ENCODE results near the gene CENPO.

The CENPO gene

GRCh38 chr2:24836206-24836605 lies 43.0 kb downstream of the CENPO start:
- Mint-ChIP-seq H3K36me3 (peaks cover 79% of the 10 kb centered on the region), H3K27me3 (no peaks in the 10 kb centered on the region), H3K4me3 (no peak overlapping the region), H3K4me1 (no peaks in the 10 kb centered on the region), H3K9me3 (no peaks in the 10 kb centered on the region), H3K27ac (no peak overlapping the region)
- ATAC-seq = no peak

GRCh38 chr2:24836706-24837105 lies 43.5 kb downstream of the CENPO start:
- Mint-ChIP-seq H3K4me1 (no peaks in the 10 kb centered on the region), H3K4me3 (no peak overlapping the region), H3K27ac (no peak overlapping the region), H3K9me3 (no peaks in the 10 kb centered on the region), H3K27me3 (no peaks in the 10 kb centered on the region), H3K36me3 (peaks cover 80% of the 10 kb centered on the region)
- no peak for ATAC-seq

GRCh38 chr2:24837996-24838513 lies 44.8 kb downstream of the CENPO start:
- no peaks in the 10 kb centered on the region for H3K4me1 Mint-ChIP-seq
- H3K27me3 Mint-ChIP-seq = no peaks in the 10 kb centered on the region
- peaks cover 75% of the 10 kb centered on the region for H3K36me3 Mint-ChIP-seq
- ATAC-seq = no peak
- no peaks in the 10 kb centered on the region for H3K9me3 Mint-ChIP-seq
- no peak overlapping the region for H3K27ac Mint-ChIP-seq
- no peak overlapping the region for H3K4me3 Mint-ChIP-seq

GRCh38 chr2:24838541-24838940 lies 45.3 kb downstream of the CENPO start:
- no peaks in the 10 kb centered on the region for H3K9me3 Mint-ChIP-seq
- H3K4me3 Mint-ChIP-seq = no peak overlapping the region
- H3K4me1 Mint-ChIP-seq = no peaks in the 10 kb centered on the region
- no peak overlapping the region for H3K27ac Mint-ChIP-seq
- H3K27me3 Mint-ChIP-seq = no peaks in the 10 kb centered on the region
- no peak for ATAC-seq
- peaks cover 74% of the 10 kb centered on the region for H3K36me3 Mint-ChIP-seq

GRCh38 chr2:24839729-24840128 lies 46.5 kb downstream of the CENPO start:
- Mint-ChIP-seq H3K4me3 (no peak overlapping the region), H3K9me3 (no peaks in the 10 kb centered on the region), H3K4me1 (no peaks in the 10 kb centered on the region), H3K27ac (no peak overlapping the region), H3K27me3 (no peaks in the 10 kb centered on the region), H3K36me3 (peaks cover 69% of the 10 kb centered on the region)
- ATAC-seq = no peak

- Mint-ChIP-seq H3K27me3 (no peaks in the 10 kb centered on the region), H3K4me1 (no peaks in the 10 kb centered on the region), H3K9me3 (no peaks in the 10 kb centered on the region), H3K4me3 (peak overlapping the region; percentile 11), H3K36me3 (peaks cover 69% of the 10 kb centered on the region), H3K27ac (peak overlapping the region; percentile 41)
- ATAC-seq = no peak
These were observed 47.1 kb downstream of the CENPO start for GRCh38 chr2:24840164-24840869.

GRCh38 chr2:24840962-24841945 lies 48.0 kb downstream of the CENPO start:
- H3K27ac Mint-ChIP-seq = peak overlapping the region; percentile 41
- peak overlapping the region; percentile 11 for H3K4me3 Mint-ChIP-seq
- H3K4me1 Mint-ChIP-seq = no peaks in the 10 kb centered on the region
- no peaks in the 10 kb centered on the region for H3K27me3 Mint-ChIP-seq
- no peaks in the 10 kb centered on the region for H3K9me3 Mint-ChIP-seq
- peaks cover 68% of the 10 kb centered on the region for H3K36me3 Mint-ChIP-seq
- no peak for ATAC-seq

GRCh38 chr2:24842081-24843050 lies 49.1 kb downstream of the CENPO start:
- Mint-ChIP-seq H3K9me3 (peaks cover 3% of the 10 kb centered on the region), H3K27ac (no peak overlapping the region), H3K4me3 (no peak overlapping the region), H3K4me1 (peaks cover 3% of the 10 kb centered on the region), H3K27me3 (no peaks in the 10 kb centered on the region), H3K36me3 (peaks cover 67% of the 10 kb centered on the region)
- ATAC-seq = no peak

- Mint-ChIP-seq H3K4me3 (no peak overlapping the region), H3K27me3 (no peaks in the 10 kb centered on the region), H3K27ac (no peak overlapping the region), H3K9me3 (peaks cover 5% of the 10 kb centered on the region), H3K36me3 (peaks cover 70% of the 10 kb centered on the region), H3K4me1 (peaks cover 5% of the 10 kb centered on the region)
- no peak for ATAC-seq
These were observed 50.2 kb downstream of the CENPO start for GRCh38 chr2:24843330-24843860.

GRCh38 chr2:24844023-24844685 lies 50.9 kb downstream of the CENPO start:
- no peak for ATAC-seq
- Mint-ChIP-seq H3K36me3 (peaks cover 75% of the 10 kb centered on the region), H3K4me1 (peaks cover 5% of the 10 kb centered on the region), H3K27ac (no peak overlapping the region), H3K9me3 (peaks cover 8% of the 10 kb centered on the region), H3K27me3 (no peaks in the 10 kb centered on the region), H3K4me3 (no peak overlapping the region)

GRCh38 chr2:24845691-24846090 lies 52.5 kb downstream of the CENPO start:
- Mint-ChIP-seq H3K27ac (no peak overlapping the region), H3K9me3 (peaks cover 12% of the 10 kb centered on the region), H3K4me1 (peaks cover 5% of the 10 kb centered on the region), H3K4me3 (no peak overlapping the region), H3K36me3 (peaks cover 77% of the 10 kb centered on the region), H3K27me3 (no peaks in the 10 kb centered on the region)
- no peak for ATAC-seq

- no peak for ATAC-seq
- Mint-ChIP-seq H3K9me3 (peaks cover 12% of the 10 kb centered on the region), H3K27ac (no peak overlapping the region), H3K4me1 (peaks cover 5% of the 10 kb centered on the region), H3K4me3 (no peak overlapping the region), H3K36me3 (peaks cover 73% of the 10 kb centered on the region), H3K27me3 (no peaks in the 10 kb centered on the region)
These were observed 57.7 kb downstream of the CENPO start for GRCh38 chr2:24850944-24851343.

- H3K4me3 Mint-ChIP-seq = no peak overlapping the region
- H3K27ac Mint-ChIP-seq = no peak overlapping the region
- peaks cover 12% of the 10 kb centered on the region for H3K9me3 Mint-ChIP-seq
These were observed 58.8 kb downstream of the CENPO start for GRCh38 chr2:24852026-24852425.

GRCh38 chr2:24852431-24853020 lies 59.3 kb downstream of the CENPO start:
- Mint-ChIP-seq H3K27me3 (no peaks in the 10 kb centered on the region), H3K36me3 (peaks cover 70% of the 10 kb centered on the region), H3K27ac (no peak overlapping the region), H3K4me3 (no peak overlapping the region), H3K4me1 (peaks cover under 1% of the 10 kb centered on the region), H3K9me3 (peaks cover 8% of the 10 kb centered on the region)
- no peak for ATAC-seq

More at GRCh38 chr2:24852026-24852425, 58.8 kb downstream of the CENPO start:
- ATAC-seq = no peak
- no peaks in the 10 kb centered on the region for H3K27me3 Mint-ChIP-seq
- peaks cover 5% of the 10 kb centered on the region for H3K4me1 Mint-ChIP-seq
- peaks cover 75% of the 10 kb centered on the region for H3K36me3 Mint-ChIP-seq

All from stimulated activated memory B cell treated with anti-CD40 and anti-IgM and Interleukin-4, amounts not matched to agents 10 μg/mL and 1 μg/mL and 100 μg/mL, for 72 hours (primary cell).